CD4-positive, CD25-positive, alpha-beta regulatory T cell (primary cell): Measurements from ENCODE around the gene DNAJB8. TPM values are rescaled to one million over a fixed set of nuclear protein-coding genes. Genes with fewer than 3 reads are reported as not detected.
A peak's percentile ranks its signal among the peaks of the same experiment; 100 is the strongest.

Experiments
- ATAC-seq, 2 donors: fragments of 150-1000 bp; cut with Tn5 transposase; one replicate each; pipeline ENCODE4 v1.10.0; 2021; ENCODE audit warnings: low read depth in 2 of 2, moderate number of reproducible peaks in 2 of 2, moderate library complexity in 1 of 2
- DNase-seq, 3 donors: peaks; one replicate each; pipeline versions ENCODE4 v3.0.0 to v3.0.0-alpha.2; 2012 to 2022; ENCODE audit warnings: mixed read lengths in 1 of 3
- H3K27ac ChIP-seq: one replicate; pipeline ENCODE4 v1.7.0; 2013; ENCODE audit warnings: mild to moderate bottlenecking, low read length; ENCODE audit not compliant: insufficient read depth, poor library complexity, severe bottlenecking
- H3K27me3 ChIP-seq: one replicate; pipeline ENCODE4 v1.7.0; 2013; ENCODE audit warnings: low read length; ENCODE audit not compliant: control insufficient read depth, insufficient read depth
- H3K36me3 ChIP-seq: one replicate; pipeline ENCODE4 v1.7.0; 2013; ENCODE audit warnings: mild to moderate bottlenecking, low read length, moderate library complexity; ENCODE audit not compliant: control insufficient read depth, insufficient read depth
- H3K4me1 ChIP-seq: 2 replicates; pipeline ENCODE4 v1.7.0; 2013; ENCODE audit warnings: mild to moderate bottlenecking, low read length; ENCODE audit not compliant: insufficient read depth, control insufficient read depth, poor library complexity, severe bottlenecking
- H3K4me3 ChIP-seq: one replicate; pipeline ENCODE4 v1.7.0; 2013; ENCODE audit warnings: low read depth, mild to moderate bottlenecking, low read length, moderate library complexity
- H3K9me3 ChIP-seq, 2 experiments: 1 replicate in 1 of 2; 2 replicates in 1 of 2; pipeline ENCODE4 v1.7.0; 2013; ENCODE audit warnings: low read length in 2 of 2, mild to moderate bottlenecking in 1 of 2, moderate library complexity in 1 of 2; ENCODE audit not compliant: control insufficient read depth in 2 of 2
- H3K27ac Mint-ChIP-seq, 3 donors: one replicate each; pipeline ENCODE4 v1.8.0; 2020 to 2022; ENCODE audit warnings: mild to moderate bottlenecking in 3 of 3, mixed read lengths in 3 of 3, moderate library complexity in 2 of 3
- H3K27me3 Mint-ChIP-seq: one replicate; pipeline ENCODE4 v1.8.0; 2022; ENCODE audit warnings: mild to moderate bottlenecking, mixed read lengths
- H3K36me3 Mint-ChIP-seq: one replicate; pipeline ENCODE4 v1.8.0; 2020; ENCODE audit warnings: mixed read lengths
- H3K4me1 Mint-ChIP-seq, 4 donors: one replicate each; pipeline ENCODE4 v1.8.0; 2020 to 2022; ENCODE audit warnings: mixed read lengths in 4 of 4, mild to moderate bottlenecking in 1 of 4
- H3K4me3 Mint-ChIP-seq, 4 donors: one replicate each; pipeline ENCODE4 v1.8.0; 2020 to 2022; ENCODE audit warnings: mild to moderate bottlenecking in 4 of 4, mixed read lengths in 4 of 4, moderate library complexity in 3 of 4
- H3K9me3 Mint-ChIP-seq, 7 donors: one replicate each; pipeline ENCODE4 v1.8.0; 2020 to 2022; ENCODE audit warnings: mixed read lengths in 7 of 7, mild to moderate bottlenecking in 3 of 7, moderate library complexity in 2 of 7
- polyA plus RNA-seq, 4 donors: library from polyadenylated mRNA; unstranded; fragments of 300-500 nt; fragmentation: Illumina TruSeq; gene quantifications; one replicate each; pipeline ENCODE4 v1.2.3, GENCODE V29; 2021
- total RNA-seq: library from RNA; stranded (reverse); gene quantifications from one replicate; pipeline ENCODE4 v1.2.3, GENCODE V29; 2022

DNAJB8 gene
- total and polyA plus RNA-seq, 5 donors from 2014 or later: not detected

- ATAC-seq (no peak), DNase-seq (no peak)
- Histone ChIP-seq H3K27me3 (peaks cover 11% of the 10 kb centered on the region), H3K27ac (no peak overlapping the region), H3K4me1 (peaks cover 53% of the 10 kb centered on the region), H3K4me3 (no peak overlapping the region), H3K9me3 (no peaks in the 10 kb centered on the region), H3K36me3 (no peaks in the 10 kb centered on the region)
- Mint-ChIP-seq H3K9me3 (peaks cover 0 to 7% (median 0%) of the 10 kb centered on the region in 7 donors), H3K4me3 (peak overlapping the region; percentile 17 to 72 (median 44)), H3K36me3 (no peaks in the 10 kb centered on the region), H3K4me1 (peaks cover 0 to 42% (median 12%) of the 10 kb centered on the region in 4 donors), H3K27me3 (peaks cover 74% of the 10 kb centered on the region), H3K27ac (no peak overlapping the region)
These were observed 18.9 kb upstream of the DNAJB8 start for GRCh38 chr3:128485282-128486204.

GRCh38 chr3:128484404-128485281, 18.0 kb upstream of the DNAJB8 start:
- Mint-ChIP-seq H3K27me3 (peaks cover 71% of the 10 kb centered on the region), H3K27ac (no peak overlapping the region), H3K36me3 (no peaks in the 10 kb centered on the region), H3K4me3 (peak overlapping the region in 2 of 4 donors; percentile 17 to 53), H3K4me1 (peaks cover 0 to 34% (median 11%) of the 10 kb centered on the region in 4 donors), H3K9me3 (peaks cover 0 to 7% (median 0%) of the 10 kb centered on the region in 7 donors)
- DNase-seq (no peak), ATAC-seq (no peak)
- H3K36me3 ChIP-seq: no peaks in the 10 kb centered on the region
- H3K9me3 ChIP-seq: no peaks in the 10 kb centered on the region
- peaks cover 11% of the 10 kb centered on the region for H3K27me3 ChIP-seq
- peaks cover 44% of the 10 kb centered on the region for H3K4me1 ChIP-seq
- H3K4me3 ChIP-seq: no peak overlapping the region
- H3K27ac ChIP-seq: no peak overlapping the region

GRCh38 chr3:128483657-128484403, 17.1 kb upstream of the DNAJB8 start:
- Histone ChIP-seq H3K27me3 (peaks cover 11% of the 10 kb centered on the region), H3K27ac (no peak overlapping the region), H3K4me3 (no peak overlapping the region), H3K9me3 (no peaks in the 10 kb centered on the region), H3K36me3 (no peaks in the 10 kb centered on the region), H3K4me1 (peaks cover 36% of the 10 kb centered on the region)
- ATAC-seq: no peak
- Mint-ChIP-seq H3K36me3 (no peaks in the 10 kb centered on the region), H3K27me3 (peaks cover 75% of the 10 kb centered on the region), H3K27ac (no peak overlapping the region), H3K9me3 (peaks cover 0 to 7% (median 0%) of the 10 kb centered on the region in 7 donors), H3K4me3 (peak overlapping the region in 3 of 4 donors; percentile 34 to 69 (median 69)), H3K4me1 (peaks cover 0 to 32% (median 11%) of the 10 kb centered on the region in 4 donors)
- no peak for DNase-seq

GRCh38 chr3:128482666-128483656, 16.3 kb upstream of the DNAJB8 start:
- Mint-ChIP-seq H3K4me3 (peak overlapping the region; percentile 34 to 69 (median 58)), H3K27me3 (peaks cover 76% of the 10 kb centered on the region), H3K36me3 (no peaks in the 10 kb centered on the region), H3K27ac (no peak overlapping the region), H3K9me3 (peaks cover 0 to 7% (median 0%) of the 10 kb centered on the region in 7 donors), H3K4me1 (peaks cover 0 to 26% (median 11%) of the 10 kb centered on the region in 4 donors)
- Histone ChIP-seq H3K4me1 (peaks cover 27% of the 10 kb centered on the region), H3K4me3 (peak overlapping the region; percentile 11), H3K36me3 (no peaks in the 10 kb centered on the region), H3K27me3 (peaks cover 11% of the 10 kb centered on the region), H3K9me3 (no peaks in the 10 kb centered on the region), H3K27ac (no peak overlapping the region)
- ATAC-seq (peak in 1 of 2 donors; percentile 35), DNase-seq (no peak)

- Histone ChIP-seq H3K4me3 (no peak overlapping the region), H3K9me3 (no peaks in the 10 kb centered on the region), H3K27me3 (peaks cover 11% of the 10 kb centered on the region), H3K36me3 (no peaks in the 10 kb centered on the region), H3K27ac (no peak overlapping the region), H3K4me1 (peaks cover 19% of the 10 kb centered on the region)
- DNase-seq: no peak
- Mint-ChIP-seq H3K27ac (no peak overlapping the region), H3K4me3 (peak overlapping the region in 2 of 4 donors; percentile 22 to 63), H3K36me3 (no peaks in the 10 kb centered on the region), H3K27me3 (peaks cover 76% of the 10 kb centered on the region), H3K4me1 (peaks cover 0 to 23% (median 11%) of the 10 kb centered on the region in 4 donors), H3K9me3 (peaks cover 0 to 5% (median 0%) of the 10 kb centered on the region in 7 donors)
- no peak for ATAC-seq
These were observed 15.5 kb upstream of the DNAJB8 start for GRCh38 chr3:128482175-128482574.

- H3K9me3 Mint-ChIP-seq: peaks cover 0 to 5% (median 0%) of the 10 kb centered on the region in 7 donors
- Histone ChIP-seq H3K27me3 (peaks cover 11% of the 10 kb centered on the region), H3K9me3 (no peaks in the 10 kb centered on the region), H3K4me1 (peaks cover 13% of the 10 kb centered on the region), H3K36me3 (no peaks in the 10 kb centered on the region), H3K27ac (no peak overlapping the region), H3K4me3 (no peak overlapping the region)
- peaks cover 69% of the 10 kb centered on the region for H3K27me3 Mint-ChIP-seq
- peaks cover 0 to 18% (median 11%) of the 10 kb centered on the region in 4 donors for H3K4me1 Mint-ChIP-seq
- no peak for DNase-seq
- H3K4me3 Mint-ChIP-seq: no peak overlapping the region
- no peak for ATAC-seq
- H3K27ac Mint-ChIP-seq: no peak overlapping the region
- H3K36me3 Mint-ChIP-seq: no peaks in the 10 kb centered on the region
These were observed 14.8 kb upstream of the DNAJB8 start for GRCh38 chr3:128481438-128481942.
